Activated gamma-delta T cell treated with Interleukin-2 at 50 U/mL for 16 hours (primary cell): ENCODE results near the gene RETN.

Source experiments
- DNase-seq: peaks from one replicate; pipeline ENCODE4 v3.0.0-alpha.2; 2020

The RETN gene

DNA sequence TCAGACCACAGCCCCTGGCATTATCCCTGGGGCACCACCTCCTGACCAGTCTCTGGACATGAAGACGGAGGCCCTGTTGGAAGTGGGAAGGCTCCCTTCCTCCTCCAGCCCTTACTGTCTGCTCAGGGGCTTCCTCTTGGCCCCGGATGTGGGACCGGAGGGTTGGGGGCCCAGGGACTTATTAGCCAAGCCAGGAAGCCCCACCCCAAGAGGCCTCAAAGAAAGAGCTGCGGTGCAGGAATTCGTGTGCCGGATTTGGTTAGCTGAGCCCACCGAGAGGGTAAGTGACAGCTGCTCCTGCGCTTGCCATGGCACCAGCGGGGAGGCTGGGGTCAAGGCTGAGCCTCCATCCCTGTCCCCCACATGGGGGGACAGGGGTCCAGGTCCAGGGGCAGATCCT, at the start of gene RETN:
RETN (plus strand) TSS at position 208 of the 400 bp plus-strand sequence. CDS start 278 bp downstream, outside the sequence.
- no peak for DNase-seq

- DNase-seq = no peak
These were observed 49.0 kb upstream of the RETN start for GRCh38 chr19:7619671-7620441.

DNA sequence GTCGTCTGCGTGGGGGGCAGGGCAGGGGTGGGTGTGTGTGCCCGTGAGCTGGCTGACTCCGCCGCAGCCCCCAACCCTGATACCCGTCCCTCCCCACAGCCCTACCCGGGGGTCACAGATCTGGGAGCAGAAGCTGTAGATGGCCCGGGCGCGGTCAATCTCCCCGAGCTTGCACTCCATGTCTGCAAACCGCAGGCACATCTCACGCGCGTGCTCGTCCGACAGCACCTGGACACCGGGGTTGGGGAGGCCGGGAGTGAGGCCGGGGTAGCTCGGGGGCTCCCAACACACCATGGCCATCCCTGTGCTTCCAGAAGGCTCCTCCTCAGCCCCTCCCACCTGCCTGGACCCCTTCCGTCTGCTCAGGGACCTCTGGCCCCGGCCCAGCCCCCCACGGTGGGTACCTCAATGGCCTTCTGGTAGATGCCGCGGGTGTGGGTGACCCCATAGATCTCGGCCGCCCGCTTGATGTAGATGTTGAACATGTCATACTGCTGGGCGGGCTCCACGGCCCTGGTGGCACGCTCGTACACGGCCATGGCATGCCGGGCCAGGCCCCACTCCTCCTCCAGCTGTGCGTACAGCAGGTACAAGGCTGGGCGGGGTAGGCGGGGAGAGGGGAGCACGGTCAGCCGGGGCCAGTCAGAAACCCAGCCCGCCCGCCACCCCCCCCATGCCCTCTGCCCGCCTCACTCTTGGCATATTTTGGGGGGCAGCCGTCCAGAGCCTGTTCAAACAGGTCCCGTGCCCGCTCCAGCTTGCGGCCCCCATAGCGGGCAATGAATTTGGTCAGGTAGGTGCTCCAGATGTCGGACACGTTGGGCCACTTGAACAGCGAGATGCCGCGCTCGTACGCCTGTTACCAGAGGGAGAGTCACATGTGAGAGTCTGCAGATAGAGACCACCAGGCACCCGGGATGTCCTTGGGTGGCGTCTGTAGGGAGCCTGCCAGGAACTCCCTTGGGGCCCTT, 48.1 kb upstream of the RETN start:
- no peak for DNase-seq

DNA sequence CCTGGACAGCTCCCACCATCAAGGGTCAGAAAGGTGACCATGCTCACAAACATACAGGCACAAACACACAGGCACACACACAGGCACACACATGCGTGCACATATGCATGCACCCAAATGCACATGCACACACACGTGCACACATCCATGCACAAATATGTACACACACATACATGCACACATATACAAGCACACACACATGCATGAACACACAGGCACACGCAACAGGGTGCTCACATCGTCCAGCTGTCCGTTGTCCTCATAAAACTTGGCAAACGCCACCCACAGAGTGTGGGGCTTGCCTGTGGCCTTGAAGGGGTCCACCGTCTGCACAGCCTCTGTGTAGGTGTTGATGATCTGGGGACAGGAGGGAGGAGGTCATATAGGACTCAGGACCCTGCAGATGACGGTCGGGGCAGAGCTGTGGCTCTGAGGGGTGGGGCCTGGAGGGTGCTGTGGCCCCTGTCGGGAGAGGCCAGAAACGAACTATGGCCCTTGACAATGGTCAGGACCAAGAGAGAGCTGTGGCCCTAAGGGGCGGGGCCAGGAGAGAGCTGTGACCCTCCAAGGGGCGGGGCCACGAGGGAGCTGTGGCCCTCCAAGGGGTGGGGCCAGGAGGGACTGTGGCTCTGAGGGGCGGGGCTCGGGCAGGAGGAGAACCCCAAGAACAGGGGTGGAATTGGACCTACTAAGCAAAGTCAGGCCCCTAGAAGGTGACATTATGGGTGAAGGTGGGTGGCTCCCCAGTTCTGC, 45.7 kb upstream of the RETN start:
- no peak for DNase-seq

DNA sequence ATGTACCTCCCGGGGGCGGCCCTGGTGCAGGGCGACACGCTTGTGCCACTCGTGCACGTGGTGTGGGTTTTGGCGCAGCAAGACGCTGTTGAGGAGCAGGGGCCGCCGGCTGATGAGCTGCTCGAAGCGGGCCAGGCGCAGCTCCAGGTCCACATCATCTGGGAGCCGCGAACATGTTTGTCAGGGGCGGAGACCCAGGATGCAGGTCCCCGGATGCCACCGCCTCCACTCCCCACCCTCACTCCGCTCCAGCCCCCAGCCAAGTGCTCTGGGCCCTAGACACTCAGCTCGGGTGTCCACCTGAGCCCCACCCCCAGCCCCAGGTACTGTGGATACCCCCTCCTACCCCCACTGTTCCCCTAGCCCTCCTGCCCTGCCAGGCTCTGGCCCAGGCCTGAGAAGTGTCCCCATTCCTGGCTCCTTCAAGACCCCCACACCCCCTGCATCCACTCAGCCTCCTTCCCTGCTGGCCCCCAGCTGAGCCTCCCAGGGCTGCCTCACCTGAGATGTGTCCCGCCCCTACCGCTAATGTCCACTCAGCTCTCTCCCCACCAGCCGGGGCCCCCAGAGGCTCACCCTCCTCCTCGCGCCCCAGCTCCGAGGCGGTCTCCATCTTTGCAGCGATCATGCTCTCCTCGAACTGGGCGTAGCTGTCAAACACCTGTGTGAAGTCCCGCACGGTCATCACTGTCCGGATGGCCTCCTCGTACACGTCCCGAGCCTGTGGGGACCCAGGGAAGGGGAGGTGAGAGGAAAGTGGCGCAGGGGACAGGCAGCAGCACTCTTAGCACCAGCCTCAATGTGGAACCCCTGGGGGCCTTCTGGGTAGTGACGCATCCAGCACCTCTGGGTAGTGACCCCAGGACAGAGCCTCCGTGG, 44.9 kb upstream of the RETN start:
- no peak for DNase-seq

DNA sequence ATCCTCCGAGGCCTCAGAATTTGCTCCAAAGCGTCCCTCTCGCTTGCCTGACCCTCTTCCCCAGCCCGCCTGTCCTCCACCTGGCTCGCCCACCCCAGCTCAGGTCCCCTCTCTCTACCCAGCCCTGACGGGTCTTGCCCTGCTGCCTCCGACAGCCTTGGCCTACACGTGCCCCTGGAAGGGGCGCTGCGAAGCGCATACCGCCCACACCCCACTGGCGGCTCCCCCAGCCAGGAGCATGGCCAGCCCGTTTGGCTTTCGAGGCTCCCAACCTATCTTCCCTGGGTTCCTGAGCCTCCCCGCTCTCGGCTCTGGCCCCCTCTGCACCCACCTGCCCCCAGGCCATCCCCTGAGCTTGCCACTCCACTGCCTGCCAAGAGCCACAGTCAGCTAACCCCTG, 44.0 kb upstream of the RETN start:
- no peak for DNase-seq

- no peak for DNase-seq
These were observed 43.0 kb upstream of the RETN start for GRCh38 chr19:7625763-7626372.

DNA sequence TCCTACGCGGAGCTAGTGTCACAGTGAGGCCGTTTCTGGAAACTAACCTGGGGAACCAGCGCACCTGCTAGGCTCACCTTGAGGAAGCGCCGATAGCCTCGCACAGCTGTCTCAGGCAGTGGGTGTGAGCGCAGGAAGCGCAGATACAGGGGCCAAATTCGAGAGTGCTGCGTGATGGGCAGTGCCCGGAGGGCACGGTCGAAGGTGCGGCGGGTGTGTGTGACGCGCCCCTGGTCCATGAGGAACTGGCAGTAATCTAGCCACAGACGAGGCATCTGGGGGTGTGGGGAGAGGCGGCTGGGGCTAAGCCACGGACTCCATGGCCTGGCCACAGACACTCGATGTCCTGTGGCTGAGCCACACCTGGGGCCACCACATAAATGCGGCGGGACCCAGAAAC, 41.7 kb upstream of the RETN start:
- DNase-seq = no peak

- DNase-seq = no peak
These were observed 40.1 kb upstream of the RETN start for GRCh38 chr19:7628589-7629311.

DNA sequence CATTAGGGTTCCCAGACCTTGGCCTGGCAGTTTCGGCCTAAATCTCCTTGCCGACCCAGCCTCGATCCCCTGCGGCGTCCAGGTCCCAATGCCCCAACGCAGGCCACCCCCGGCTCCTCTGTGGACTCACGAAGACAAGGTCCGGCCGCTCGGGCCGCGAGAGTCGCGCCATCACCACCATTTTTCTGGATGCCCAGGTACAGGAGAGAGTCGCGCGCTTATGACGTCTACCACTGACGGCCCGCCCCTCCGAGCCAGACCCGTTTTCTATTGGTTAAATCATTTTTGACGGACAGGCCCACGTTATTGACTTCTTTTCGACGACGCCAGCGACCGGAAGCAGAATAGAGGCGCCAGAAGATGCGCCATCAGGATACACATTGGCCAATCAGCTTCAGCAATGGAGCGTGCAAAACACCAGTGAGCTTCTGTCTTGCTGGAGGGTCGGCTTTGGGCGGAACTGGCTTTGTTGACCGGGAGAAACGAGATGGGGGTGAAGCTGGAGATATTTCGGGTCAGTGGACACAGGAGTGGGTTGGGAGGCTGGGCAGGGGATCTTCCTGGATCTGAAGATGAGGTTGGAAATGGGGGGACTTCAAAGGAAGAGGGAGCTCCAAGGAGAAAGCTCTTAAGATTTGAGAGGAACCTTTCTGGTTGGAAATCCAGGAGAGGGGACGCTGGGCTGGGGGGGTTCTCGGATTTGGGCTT, 39.3 kb upstream of the RETN start, which contains the start of the genes PET100 and XAB2:
PET100 (plus strand) TSS at position 447 of the 708 bp plus-strand sequence; CDS start at position 488, 41 bp downstream.
XAB2 (minus strand) TSS at position 199 of the 708 bp plus-strand sequence; CDS start at position 181, 18 bp downstream.
- DNase-seq = peak; percentile 94

- no peak for DNase-seq
These were observed 37.3 kb upstream of the RETN start for GRCh38 chr19:7631577-7631976.

DNA sequence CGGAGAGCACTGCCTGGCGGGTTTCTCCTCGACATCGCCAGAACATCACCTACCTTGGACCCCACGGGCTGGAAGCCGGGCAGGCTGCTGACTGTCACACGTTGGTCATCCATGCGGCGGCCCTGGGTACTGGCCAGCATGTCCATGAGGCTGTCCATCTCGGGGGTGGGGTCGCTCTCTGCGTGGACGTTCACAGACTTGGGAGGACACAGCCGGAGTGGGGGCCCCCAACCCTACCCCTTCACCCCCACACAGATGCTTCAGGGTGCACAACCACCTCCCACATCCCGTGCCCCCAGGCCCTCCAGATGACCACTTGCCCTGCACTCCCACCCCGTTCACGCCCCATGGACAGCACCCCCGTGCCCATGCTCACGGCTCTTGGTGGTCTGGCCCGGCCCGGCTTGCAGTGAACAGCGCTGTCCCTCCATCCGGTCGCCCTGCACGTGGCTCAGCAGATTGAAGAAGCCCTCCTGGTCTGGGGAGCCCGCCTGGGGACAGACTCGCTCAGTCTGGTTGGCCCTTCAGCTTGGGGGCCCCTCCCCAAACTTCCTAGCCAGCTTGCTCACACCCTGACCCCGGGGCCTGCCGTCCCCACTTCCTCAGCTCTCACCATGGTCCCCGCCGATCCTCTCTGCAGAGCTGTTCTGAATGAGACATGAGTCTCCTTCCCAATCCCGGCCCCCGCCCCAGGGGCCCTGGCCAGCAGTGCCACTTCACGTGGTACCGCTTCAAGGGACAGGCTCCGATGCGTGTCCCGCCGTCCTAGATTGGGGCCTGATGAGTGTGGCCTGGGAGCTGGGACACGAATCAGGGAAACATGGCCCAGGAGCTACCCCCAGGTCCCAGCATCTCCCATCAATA, 36.3 kb upstream of the RETN start:
- no peak for DNase-seq

DNA sequence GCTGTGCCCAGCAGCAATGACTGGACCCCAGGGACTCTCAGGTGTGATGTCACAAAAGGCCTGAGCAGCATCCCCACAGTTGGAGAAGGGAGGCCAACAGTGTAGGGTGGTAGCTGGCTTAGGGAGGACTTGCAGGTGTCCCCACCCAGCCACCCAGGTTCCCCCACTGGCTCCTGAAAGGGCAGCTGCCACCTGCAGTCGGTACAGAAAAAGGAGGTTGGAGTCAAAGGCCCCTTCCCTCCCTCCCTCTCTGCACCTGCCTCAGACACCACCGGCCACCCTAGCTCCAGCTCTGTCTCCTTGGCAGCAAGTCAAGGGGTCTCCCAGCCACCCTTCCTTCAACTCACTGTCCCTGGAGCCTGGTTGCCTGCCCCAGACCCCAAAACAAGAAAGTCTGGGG, 35.2 kb upstream of the RETN start, which contains the start of gene PCP2:
PCP2 (minus strand) TSS at position 22 of the 400 bp plus-strand sequence. CDS start 262 bp downstream, outside the sequence.
- no peak for DNase-seq

DNA sequence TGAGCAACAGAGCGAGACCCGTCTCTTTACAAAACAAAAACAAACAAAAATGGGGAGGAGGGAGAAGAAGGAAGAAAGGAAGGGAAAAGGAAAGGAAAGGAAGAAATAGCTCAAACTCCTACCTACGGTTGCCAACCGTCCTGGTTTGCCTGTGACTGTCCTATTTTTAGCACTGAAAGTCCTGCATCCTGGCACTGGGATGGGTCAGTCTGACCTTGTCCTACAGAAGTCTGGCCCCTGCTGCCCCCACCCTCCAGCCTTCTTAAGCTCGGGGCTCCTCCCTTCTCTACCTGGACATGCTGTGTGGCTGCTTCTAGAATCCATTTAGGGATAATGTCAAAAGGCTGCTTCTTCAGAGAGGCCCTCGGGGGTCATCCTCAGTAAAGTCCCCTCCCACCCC, 33.2 kb upstream of the RETN start:
- DNase-seq = no peak

GRCh38 chr19:7636317-7636690, 32.5 kb upstream of the RETN start:
- no peak for DNase-seq

- peak; percentile 93 for DNase-seq
These were observed 32.0 kb upstream of the RETN start, which contains the start of gene STXBP2 for GRCh38 chr19:7636691-7637373. STXBP2 (plus strand) TSS chr19:7637110; CDS start chr19:7637150, 40 bp downstream.

DNA sequence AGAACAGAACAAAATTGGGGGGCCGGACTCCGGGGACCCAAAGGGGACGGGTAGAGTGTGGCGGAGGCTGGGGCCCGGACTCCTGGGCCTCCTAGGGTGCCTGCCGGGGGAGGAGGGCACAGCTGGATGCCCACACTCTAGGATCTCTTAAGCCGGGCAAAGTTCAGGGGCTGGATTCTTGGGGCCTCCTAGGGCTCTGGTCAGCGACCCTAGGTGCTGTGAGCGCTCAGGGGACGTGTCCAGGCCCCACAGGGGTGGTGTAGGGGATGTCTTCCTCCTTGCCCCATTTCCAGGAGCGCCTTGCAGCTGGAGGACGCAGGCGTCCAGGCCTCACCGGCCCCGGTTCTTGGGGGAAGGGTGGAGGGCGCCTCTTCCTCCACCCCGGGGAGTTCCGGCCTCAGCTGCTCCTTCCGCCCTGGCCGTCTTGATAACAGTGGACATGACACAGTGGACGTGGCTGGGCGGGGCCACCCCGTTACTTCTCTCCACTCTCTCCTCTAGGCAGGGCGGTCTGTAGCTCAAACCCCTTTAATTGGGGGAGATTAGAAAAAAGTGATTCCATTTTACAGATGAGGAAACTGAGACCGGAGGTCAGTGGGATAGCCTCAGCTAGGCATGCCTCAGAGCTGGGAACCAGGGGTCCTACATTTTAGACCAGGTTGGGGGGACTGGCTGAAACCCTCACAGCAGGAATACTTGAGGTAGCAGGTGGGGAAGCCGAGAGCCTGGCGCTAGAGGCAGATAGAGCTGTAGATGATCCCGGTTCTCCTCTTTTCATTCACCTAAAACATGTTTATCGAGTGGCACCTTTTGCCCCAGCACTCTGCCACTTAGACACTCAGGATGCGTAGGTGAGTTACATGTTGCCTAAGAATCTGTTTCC, 31.2 kb upstream of the RETN start:
- DNase-seq = no peak
